CD1c-positive myeloid dendritic cell (primary cell): ENCODE measurements around the gene DCST1.

Experiments
- DNase-seq: peaks from one replicate; pipeline ENCODE4 v3.0.0-alpha.2; 2016; ENCODE audit errors: extremely low spot score

DCST1 gene

DNA sequence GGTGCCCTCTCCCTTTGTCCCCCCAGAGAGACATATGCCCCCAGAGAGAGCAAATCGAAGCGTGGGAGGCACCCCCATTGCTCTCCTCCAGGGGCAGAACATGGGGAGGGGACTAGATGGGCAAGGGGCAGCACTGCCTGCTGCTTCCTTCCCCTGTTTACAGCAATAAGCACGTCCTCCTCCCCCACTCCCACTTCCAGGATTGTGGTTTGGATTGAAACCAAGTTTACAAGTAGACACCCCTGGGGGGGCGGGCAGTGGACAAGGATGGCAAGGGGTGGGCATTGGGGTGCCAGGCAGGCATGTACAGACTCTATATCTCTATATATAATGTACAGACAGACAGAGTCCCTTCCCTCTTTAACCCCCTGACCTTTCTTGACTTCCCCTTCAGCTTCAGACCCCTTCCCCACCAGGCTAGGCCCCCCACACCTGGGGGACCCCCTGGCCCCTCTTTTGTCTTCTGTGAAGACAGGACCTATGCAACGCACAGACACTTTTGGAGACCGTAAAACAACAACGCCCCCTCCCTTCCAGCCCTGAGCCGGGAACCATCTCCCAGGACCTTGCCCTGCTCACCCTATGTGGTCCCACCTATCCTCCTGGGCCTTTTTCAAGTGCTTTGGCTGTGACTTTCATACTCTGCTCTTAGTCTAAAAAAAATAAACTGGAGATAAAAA is 53.4 kb downstream of the DCST1 start:
- DNase-seq: no peak

DNA sequence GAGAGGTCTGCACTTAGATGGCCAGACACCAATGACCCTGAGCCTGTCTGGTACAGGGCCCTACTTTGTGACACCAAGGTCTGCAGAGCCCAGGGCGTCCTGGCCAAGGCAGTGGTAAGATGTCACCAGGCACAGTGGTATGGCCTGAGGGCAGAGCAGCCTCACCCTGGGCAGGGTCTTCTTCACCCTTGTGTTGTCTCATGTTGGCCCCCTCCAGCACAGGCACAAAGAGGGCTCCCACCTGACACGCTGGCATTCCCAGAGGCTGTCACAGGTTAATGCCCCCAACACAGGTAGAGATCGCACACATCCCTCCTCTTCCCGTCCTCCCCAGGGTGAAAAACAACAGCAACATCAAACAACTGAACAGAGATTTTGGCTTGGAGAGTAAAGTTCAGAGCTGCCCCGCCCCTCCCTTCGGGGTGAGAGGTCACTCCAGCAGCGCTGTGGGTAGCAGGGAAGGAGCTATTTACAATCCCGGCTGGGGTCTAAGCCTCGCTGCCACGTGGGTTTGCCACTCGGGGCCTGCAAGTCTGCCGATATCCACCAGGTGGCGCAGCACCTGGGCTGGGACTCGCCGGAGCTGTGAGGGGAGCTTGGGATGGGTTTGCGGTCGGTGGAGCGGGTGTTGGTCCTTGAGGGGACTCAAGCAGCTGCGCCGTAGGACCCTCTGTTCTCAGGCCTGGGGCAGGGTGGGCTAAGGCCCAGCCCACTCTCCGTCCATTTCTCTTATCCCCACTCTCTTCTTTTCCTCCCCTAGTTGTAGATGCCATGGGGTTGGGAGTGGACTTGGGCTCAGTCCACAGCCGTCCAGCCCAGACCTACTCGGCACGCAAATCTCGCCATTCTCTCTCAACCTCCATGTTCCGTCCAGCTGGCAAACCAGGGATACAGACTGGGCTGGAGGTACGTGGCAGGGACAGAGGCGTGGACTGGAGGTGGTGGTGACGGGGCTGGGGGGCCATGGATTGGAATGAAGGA is 57.7 kb downstream of the DCST1 start:
- peak; percentile 88 for DNase-seq

DNA sequence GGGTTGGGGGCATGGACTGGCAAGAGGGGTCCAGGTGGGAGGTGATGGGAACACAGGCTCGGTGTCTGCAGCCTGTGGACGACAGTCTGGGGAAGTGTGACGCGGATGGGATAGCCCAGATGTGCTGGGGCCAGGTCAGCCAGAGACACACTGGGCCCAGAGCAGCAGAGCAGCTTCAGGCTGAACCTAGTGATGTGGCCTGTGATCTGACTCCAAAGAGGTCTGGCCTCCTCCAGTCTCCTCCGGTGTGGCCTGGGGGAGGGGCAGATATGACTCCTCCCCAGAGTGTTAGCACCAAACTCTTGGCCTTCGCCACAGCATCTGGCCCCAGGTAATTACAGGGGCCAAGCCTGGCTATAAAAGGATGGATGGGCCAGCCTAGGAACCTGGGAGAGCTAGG is 58.5 kb downstream of the DCST1 start:
- DNase-seq: no peak

DNA sequence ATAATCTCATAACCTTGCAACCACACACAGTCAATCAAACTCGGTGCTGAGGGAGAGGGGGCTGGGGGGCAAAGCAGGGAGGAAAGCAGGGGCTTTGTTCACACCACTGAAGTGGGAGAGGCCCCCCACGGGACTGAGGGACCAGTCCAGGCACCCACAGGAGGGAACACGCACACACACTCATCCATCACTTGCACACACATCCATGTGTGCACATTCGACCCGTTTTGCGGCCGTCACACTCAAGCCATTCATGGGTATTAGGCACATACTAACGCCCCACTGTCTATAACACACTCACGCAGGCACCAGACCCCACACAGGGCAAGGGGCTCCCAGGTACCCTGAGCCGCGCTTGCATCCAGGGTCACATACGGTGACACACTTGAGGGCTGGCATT is 59.0 kb downstream of the DCST1 start:
- no peak for DNase-seq

DNA sequence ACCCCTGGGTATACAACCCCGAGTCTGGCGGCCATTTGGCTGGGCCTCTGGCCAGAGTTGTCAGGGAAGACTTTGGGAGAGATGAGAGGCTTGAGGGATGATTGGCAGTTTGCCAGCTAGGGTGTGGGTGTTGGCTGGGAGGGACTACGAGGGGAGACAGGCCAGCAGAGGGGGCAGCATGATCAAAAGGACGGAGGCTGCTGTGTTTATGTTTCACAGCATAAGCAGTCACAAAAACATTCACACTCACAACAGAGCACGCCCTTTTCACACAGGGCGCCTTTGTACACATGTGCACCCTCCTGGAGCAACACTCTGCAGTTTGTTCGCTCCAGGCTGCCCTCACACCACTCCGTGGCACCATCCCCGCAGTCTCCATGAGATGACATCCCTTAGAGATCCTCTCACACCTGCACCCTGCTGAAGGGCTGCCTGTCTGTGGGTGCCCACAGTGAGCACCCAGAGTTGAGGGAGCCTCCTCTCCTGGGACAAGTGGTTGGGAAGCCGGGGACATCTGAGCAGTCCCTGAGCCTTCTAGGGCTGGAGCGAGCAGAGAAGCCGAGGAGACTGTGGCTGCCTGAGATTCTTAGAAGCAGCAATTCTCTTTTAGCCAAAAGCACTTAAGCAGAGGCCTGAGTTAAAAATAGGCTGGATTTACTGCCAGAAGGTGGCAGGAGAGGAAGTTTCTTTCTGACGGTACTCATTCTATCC is 60.4 kb downstream of the DCST1 start:
- DNase-seq: peak; percentile 59

DNA sequence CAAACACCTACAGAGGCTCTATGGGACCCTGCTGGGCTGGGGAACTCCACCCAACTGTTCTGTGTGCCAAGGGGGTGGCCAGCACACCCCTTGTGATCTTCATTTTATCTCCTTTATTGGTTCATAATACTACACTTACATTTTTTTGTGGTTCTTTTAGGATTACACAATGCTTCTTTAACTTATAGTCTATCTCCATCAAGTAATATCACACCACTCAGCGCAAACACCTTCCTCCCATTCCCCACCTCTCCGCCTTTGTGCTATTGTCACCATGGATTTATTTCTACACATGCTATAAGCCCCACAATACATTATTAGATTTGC is 61.0 kb downstream of the DCST1 start:
- DNase-seq: no peak

DNA sequence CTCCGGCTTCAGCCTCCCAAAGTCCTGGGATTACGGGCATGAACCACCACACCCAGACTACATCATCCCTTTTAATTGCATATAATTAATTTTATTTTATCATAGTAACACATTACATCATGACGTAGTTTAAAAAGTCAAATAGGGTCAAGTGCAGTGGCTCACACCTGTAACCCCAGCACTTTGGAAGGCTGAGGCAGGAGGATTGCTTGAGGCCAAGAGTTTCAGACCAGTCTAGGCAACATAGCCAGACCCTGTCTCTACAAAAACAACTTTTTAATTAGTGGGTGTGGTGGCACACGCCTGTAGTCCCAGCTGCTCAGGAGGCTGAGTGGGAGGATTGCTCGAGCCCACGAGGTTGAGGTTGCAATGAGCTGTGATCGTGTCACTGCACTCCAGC is 65.7 kb downstream of the DCST1 start:
- DNase-seq: no peak
